Stimulated activated CD4-positive, alpha-beta T cell treated with anti-CD3 and anti-CD28 coated beads, TNF-alpha, amount 100 ng/mL, for 4 hours (primary cell): ENCODE results near the gene SERTAD1.

Experiments used
- DNase-seq, 3 experiments: peaks; one replicate each; pipeline ENCODE4 v3.0.0-alpha.2; 2020; ENCODE audit warnings: low read depth in 3 of 3

The SERTAD1 gene

GRCh38 chr19:40378509-40378908 lies 47.3 kb downstream of the SERTAD1 start:
- DNase-seq, result no peak

GRCh38 chr19:40377876-40378385 lies 47.9 kb downstream of the SERTAD1 start:
- no peak for DNase-seq

GRCh38 chr19:40376286-40376862 lies 49.4 kb downstream of the SERTAD1 start:
- no peak for DNase-seq

GRCh38 chr19:40374084-40374483 lies 51.7 kb downstream of the SERTAD1 start:
- DNase-seq, result no peak

GRCh38 chr19:40371802-40372122 lies 54.0 kb downstream of the SERTAD1 start:
- DNase-seq, result no peak
